A549 treated with DMSO at 1 μM for 4 hours (cell line): ENCODE measurements around the gene CEP55. TPM values are rescaled to one million over a fixed set of nuclear protein-coding genes. Genes with fewer than 3 reads are reported as not detected.

Experiments used
- total RNA-seq: library from RNA; stranded (reverse); fragments of 200-300 nt; extraction: Qiagen RNA extraction; gene quantifications from 5 replicates; pipeline ENCODE4 v1.2.3, GENCODE V29; 2022; ENCODE audit warnings: low read depth

CEP55 gene
- total RNA-seq, result 56.8 to 76.0 TPM (median 71.2 TPM) in 5 replicates

DNA sequence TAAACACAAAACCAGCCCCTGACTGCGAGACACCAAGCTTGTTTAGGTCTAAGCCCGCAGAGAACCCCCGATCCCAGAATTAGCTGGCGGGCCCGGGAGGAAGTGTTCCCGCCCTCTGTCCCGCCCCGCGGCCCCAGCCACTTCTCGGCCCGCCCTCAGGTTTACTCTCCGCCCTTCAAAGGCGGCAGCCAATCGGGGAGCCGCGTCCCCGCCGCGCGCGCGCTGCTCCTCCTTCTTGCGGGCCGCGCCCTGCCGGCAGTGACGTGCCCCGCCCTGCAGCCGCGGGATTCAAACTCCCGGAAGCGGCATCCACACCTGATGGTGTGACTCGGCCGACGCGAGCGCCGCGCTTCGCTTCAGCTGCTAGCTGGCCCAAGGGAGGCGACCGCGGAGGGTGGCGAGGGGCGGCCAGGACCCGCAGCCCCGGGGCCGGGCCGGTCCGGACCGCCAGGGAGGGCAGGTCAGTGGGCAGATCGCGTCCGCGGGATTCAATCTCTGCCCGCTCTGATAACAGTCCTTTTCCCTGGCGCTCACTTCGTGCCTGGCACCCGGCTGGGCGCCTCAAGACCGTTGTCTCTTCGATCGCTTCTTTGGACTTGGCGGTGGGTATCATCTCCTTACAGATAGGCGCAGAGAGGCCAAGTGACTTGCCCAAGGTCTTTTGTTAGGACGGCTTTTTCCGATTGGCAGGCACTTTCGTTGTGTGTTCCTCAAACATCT lies at the start of gene CEP55:
Gene CEP55 (plus strand): TSS at position 291 of the 720 bp plus-strand sequence. CDS start 3,440 bp downstream, outside the sequence.

DNA sequence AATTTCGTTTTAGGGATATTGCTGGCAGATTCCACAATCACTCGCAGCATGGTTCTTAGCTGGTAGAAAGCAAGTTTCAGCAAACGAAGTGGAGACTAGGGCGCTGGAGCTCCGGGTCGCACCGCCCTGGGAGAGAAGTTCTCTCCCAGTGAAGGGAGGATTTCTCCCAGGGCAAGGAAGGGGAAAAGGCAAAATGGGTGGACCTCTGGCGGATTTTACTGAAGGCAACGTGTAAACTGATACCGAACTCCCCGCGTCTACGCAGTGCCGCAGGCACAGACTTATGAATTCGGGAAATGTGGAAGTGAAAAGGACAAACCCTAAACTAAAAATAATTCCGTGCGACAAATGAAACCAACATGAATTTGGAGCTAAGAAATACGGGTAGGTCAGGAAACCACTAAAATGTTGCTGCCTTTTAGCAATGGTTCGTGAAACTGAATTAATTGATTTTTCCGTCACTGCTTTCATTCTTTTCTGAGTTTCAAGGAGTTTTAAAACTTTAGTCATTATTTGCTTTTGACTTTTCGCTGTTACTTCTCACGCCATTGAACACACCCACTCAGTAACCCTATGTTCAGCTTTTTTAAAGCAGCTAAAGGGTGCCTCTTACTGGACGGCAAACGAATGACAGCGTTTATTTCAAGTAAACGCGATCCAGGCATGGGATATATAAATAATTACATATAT lies 14.1 kb upstream of the CEP55 start, which contains the start of gene MYOF:
Gene MYOF (minus strand): TSS at position 190 of the 690 bp plus-strand sequence. CDS start 140 bp downstream, at position 50.

DNA sequence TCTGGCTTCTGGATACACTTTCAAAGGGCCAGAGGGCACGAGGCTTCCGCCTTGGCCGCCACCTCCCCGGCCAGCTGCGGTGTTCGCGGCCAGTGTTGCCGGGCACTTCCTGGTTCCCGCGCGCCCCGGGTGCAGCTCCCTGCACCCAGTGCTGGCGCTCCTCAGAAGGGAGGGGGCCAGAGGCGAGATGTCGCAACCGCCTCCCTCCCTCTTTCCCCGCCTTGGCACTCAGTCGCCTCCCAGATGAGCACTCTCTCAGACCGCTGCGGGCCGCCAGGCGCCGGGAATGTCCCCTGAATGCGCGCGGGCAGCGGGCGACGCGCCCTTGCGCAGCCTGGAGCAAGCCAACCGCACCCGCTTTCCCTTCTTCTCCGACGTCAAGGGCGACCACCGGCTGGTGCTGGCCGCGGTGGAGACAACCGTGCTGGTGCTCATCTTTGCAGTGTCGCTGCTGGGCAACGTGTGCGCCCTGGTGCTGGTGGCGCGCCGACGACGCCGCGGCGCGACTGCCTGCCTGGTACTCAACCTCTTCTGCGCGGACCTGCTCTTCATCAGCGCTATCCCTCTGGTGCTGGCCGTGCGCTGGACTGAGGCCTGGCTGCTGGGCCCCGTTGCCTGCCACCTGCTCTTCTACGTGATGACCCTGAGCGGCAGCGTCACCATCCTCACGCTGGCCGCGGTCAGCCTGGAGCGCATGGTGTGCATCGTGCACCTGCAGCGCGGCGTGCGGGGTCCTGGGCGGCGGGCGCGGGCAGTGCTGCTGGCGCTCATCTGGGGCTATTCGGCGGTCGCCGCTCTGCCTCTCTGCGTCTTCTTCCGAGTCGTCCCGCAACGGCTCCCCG lies 70.2 kb downstream of the CEP55 start, which contains the start of gene FFAR4:
Gene FFAR4 (plus strand): TSS at position 231 of the 842 bp plus-strand sequence. CDS start 56 bp downstream, at position 287.

Other genes starting within 250 kb of the CEP55 start
- 201 to 255 TPM (median 239 TPM) in 5 replicates for gene MYOF, start 14.3 kb upstream of the CEP55 start, total RNA-seq
- 0.17 to 0.31 TPM (median 0.21 TPM) in 5 replicates for gene FFAR4, start 70.1 kb downstream of the CEP55 start, total RNA-seq
- 4.8 to 10.4 TPM (median 6.8 TPM) in 5 replicates for gene RBP4, start 104.6 kb downstream of the CEP55 start, total RNA-seq
- gene PDE6C, start 115.9 kb downstream of the CEP55 start, total RNA-seq, result not detected in 5 replicates
- gene FRA10AC1, start 206.0 kb downstream of the CEP55 start, total RNA-seq, result 3.4 to 6.4 TPM (median 5.8 TPM) in 5 replicates